ENCODE results near the gene TMED10.

DNA sequence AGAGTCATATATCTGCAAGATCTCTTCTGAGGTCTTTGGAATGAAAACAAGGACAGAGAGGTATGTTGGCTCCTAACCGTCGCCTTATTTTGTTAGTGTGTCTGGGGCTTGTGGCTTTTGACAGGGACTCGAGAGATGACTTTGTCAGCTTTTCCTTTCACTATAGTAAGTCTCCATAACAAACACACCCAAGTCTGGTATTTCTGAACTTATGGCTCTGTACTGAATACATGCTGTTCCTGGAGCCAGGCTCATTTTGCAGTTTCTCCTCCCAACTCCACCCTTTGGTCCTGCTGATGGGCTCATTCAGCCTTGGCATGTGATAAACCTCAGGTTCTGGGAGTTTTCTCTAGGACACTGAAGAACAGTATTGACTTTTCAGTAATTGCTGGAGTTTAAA, 27.7 kb upstream of the TMED10 start:
- TF ChIP-seq EP300 (IDR thresholded peaks at IDR 0.05) (no peak), POLR2A (IDR thresholded peaks at IDR 0.05) (no peak)
- TF ChIP-seq, protein P1, sequence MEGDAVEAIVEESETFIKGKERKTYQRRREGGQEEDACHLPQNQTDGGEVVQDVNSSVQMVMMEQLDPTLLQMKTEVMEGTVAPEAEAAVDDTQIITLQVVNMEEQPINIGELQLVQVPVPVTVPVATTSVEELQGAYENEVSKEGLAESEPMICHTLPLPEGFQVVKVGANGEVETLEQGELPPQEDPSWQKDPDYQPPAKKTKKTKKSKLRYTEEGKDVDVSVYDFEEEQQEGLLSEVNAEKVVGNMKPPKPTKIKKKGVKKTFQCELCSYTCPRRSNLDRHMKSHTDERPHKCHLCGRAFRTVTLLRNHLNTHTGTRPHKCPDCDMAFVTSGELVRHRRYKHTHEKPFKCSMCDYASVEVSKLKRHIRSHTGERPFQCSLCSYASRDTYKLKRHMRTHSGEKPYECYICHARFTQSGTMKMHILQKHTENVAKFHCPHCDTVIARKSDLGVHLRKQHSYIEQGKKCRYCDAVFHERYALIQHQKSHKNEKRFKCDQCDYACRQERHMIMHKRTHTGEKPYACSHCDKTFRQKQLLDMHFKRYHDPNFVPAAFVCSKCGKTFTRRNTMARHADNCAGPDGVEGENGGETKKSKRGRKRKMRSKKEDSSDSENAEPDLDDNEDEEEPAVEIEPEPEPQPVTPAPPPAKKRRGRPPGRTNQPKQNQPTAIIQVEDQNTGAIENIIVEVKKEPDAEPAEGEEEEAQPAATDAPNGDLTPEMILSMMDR (IDR thresholded peaks at IDR 0.05) = no peak
